ENCODE results near the gene NYAP1. TPM values are rescaled to one million over a fixed set of nuclear protein-coding genes. Genes with fewer than 3 reads are reported as not detected.
"Not testable (repeated sequence)": the region's sequence is repeated elsewhere in the genome, so short reads cannot be mapped to it uniquely, and the experiment has no call there.

The NYAP1 gene
- polyA plus RNA-seq, 2 donors: 0.32 to 1.3 TPM

- Histone ChIP-seq H3K36me3 (ENCODE audit: control insufficient read depth in 2 of 2, insufficient read depth in 2 of 2, low read length in 1 of 2) (no peaks in the 10 kb centered on the region), H3K4me3 (ENCODE audit: low read depth in 1 of 2, low read length in 2 of 2) (no peak overlapping the region), H3K27ac (ENCODE audit: low read depth in 2 of 2, low read length in 1 of 2) (no peak overlapping the region), H3K9me3 (ENCODE audit: control insufficient read depth in 2 of 2, insufficient read depth in 1 of 2, low read depth in 1 of 2, low read length in 1 of 2) (no peaks in the 10 kb centered on the region), H3K4me1 (ENCODE audit: control insufficient read depth in 2 of 2, insufficient read depth in 2 of 2, low read length in 1 of 2) (no peaks in the 10 kb centered on the region), H3K27me3 (ENCODE audit: control insufficient read depth in 1 of 2, insufficient read depth in 2 of 2, low read length in 2 of 2) (no peaks in the 10 kb centered on the region)
- 89 to 90% methylated on average over 11 of the region's 11 CpGs for WGBS, 2 donors
Measured at GRCh38 chr7:100441641-100442535, 41.8 kb upstream of the NYAP1 start.

- Histone ChIP-seq H3K9me3 (ENCODE audit: control insufficient read depth in 2 of 2, insufficient read depth in 1 of 2, low read depth in 1 of 2, low read length in 1 of 2) (no peaks in the 10 kb centered on the region), H3K27ac (ENCODE audit: low read depth in 2 of 2, low read length in 1 of 2) (no peak overlapping the region), H3K27me3 (ENCODE audit: control insufficient read depth in 1 of 2, insufficient read depth in 2 of 2, low read length in 2 of 2) (no peaks in the 10 kb centered on the region), H3K36me3 (ENCODE audit: control insufficient read depth in 2 of 2, insufficient read depth in 2 of 2, low read length in 1 of 2) (no peaks in the 10 kb centered on the region), H3K4me1 (ENCODE audit: control insufficient read depth in 2 of 2, insufficient read depth in 2 of 2, low read length in 1 of 2) (no peaks in the 10 kb centered on the region), H3K4me3 (ENCODE audit: low read depth in 1 of 2, low read length in 2 of 2) (no peak overlapping the region)
- WGBS, 2 donors: 89 to 93% methylated on average over 9 of the region's 9 CpGs
Measured at GRCh38 chr7:100443096-100443840, 40.5 kb upstream of the NYAP1 start.

GRCh38 chr7:100444311-100445278 is 39.1 kb upstream of the NYAP1 start:
- no peaks in the 10 kb centered on the region for H3K4me1 ChIP-seq (ENCODE audit: control insufficient read depth in 2 of 2, insufficient read depth in 2 of 2, low read length in 1 of 2)
- WGBS, 2 donors: 47 to 49% methylated on average over 14 of the region's 14 CpGs
- peak overlapping the region in 1 of 2 donors; percentile 63 for H3K27ac ChIP-seq (ENCODE audit: low read depth in 2 of 2, low read length in 1 of 2)
- H3K36me3 ChIP-seq (ENCODE audit: control insufficient read depth in 2 of 2, insufficient read depth in 2 of 2, low read length in 1 of 2): no peaks in the 10 kb centered on the region
- H3K9me3 ChIP-seq (ENCODE audit: control insufficient read depth in 2 of 2, insufficient read depth in 1 of 2, low read depth in 1 of 2, low read length in 1 of 2): no peaks in the 10 kb centered on the region
- no peak overlapping the region for H3K4me3 ChIP-seq (ENCODE audit: low read depth in 1 of 2, low read length in 2 of 2)
- no peaks in the 10 kb centered on the region for H3K27me3 ChIP-seq (ENCODE audit: control insufficient read depth in 1 of 2, insufficient read depth in 2 of 2, low read length in 2 of 2)

GRCh38 chr7:100446040-100446439 is 37.7 kb upstream of the NYAP1 start:
- no peak overlapping the region for H3K27ac ChIP-seq (ENCODE audit: low read depth in 2 of 2, low read length in 1 of 2)
- H3K27me3 ChIP-seq (ENCODE audit: control insufficient read depth in 1 of 2, insufficient read depth in 2 of 2, low read length in 2 of 2): no peaks in the 10 kb centered on the region
- H3K36me3 ChIP-seq (ENCODE audit: control insufficient read depth in 2 of 2, insufficient read depth in 2 of 2, low read length in 1 of 2): no peaks in the 10 kb centered on the region
- WGBS, 2 donors: 66 to 75% methylated on average over 2 of the region's 2 CpGs
- H3K4me3 ChIP-seq (ENCODE audit: low read depth in 1 of 2, low read length in 2 of 2): no peak overlapping the region
- H3K4me1 ChIP-seq (ENCODE audit: control insufficient read depth in 2 of 2, insufficient read depth in 2 of 2, low read length in 1 of 2): peaks cover 0 to 6% of the 10 kb centered on the region in 2 donors
- no peaks in the 10 kb centered on the region for H3K9me3 ChIP-seq (ENCODE audit: control insufficient read depth in 2 of 2, insufficient read depth in 1 of 2, low read depth in 1 of 2, low read length in 1 of 2)

GRCh38 chr7:100447363-100447762 is 36.4 kb upstream of the NYAP1 start:
- H3K27ac ChIP-seq (ENCODE audit: low read depth in 2 of 2, low read length in 1 of 2); H3K4me3 ChIP-seq (ENCODE audit: low read depth in 1 of 2, low read length in 2 of 2); H3K36me3 ChIP-seq (ENCODE audit: control insufficient read depth in 2 of 2, insufficient read depth in 2 of 2, low read length in 1 of 2); H3K4me1 ChIP-seq (ENCODE audit: control insufficient read depth in 2 of 2, insufficient read depth in 2 of 2, low read length in 1 of 2); H3K9me3 ChIP-seq (ENCODE audit: control insufficient read depth in 2 of 2, insufficient read depth in 1 of 2, low read depth in 1 of 2, low read length in 1 of 2); H3K27me3 ChIP-seq (ENCODE audit: control insufficient read depth in 1 of 2, insufficient read depth in 2 of 2, low read length in 2 of 2): not testable (repeated sequence)
- 99 to 100% methylated on average over 8 of the region's 8 CpGs for WGBS, 2 donors

- Histone ChIP-seq H3K4me3 (ENCODE audit: low read depth in 1 of 2, low read length in 2 of 2) (no peak overlapping the region), H3K4me1 (ENCODE audit: control insufficient read depth in 2 of 2, insufficient read depth in 2 of 2, low read length in 1 of 2) (peaks cover 0 to 6% of the 10 kb centered on the region in 2 donors), H3K27ac (ENCODE audit: low read depth in 2 of 2, low read length in 1 of 2) (no peak overlapping the region), H3K36me3 (ENCODE audit: control insufficient read depth in 2 of 2, insufficient read depth in 2 of 2, low read length in 1 of 2) (no peaks in the 10 kb centered on the region), H3K27me3 (ENCODE audit: control insufficient read depth in 1 of 2, insufficient read depth in 2 of 2, low read length in 2 of 2) (no peaks in the 10 kb centered on the region), H3K9me3 (ENCODE audit: control insufficient read depth in 2 of 2, insufficient read depth in 1 of 2, low read depth in 1 of 2, low read length in 1 of 2) (no peaks in the 10 kb centered on the region)
- 85 to 90% methylated on average over 13 of the region's 13 CpGs for WGBS, 2 donors
Measured at GRCh38 chr7:100449190-100449795, 34.4 kb upstream of the NYAP1 start.

- Histone ChIP-seq H3K4me3 (ENCODE audit: low read depth in 1 of 2, low read length in 2 of 2) (no peak overlapping the region), H3K9me3 (ENCODE audit: control insufficient read depth in 2 of 2, insufficient read depth in 1 of 2, low read depth in 1 of 2, low read length in 1 of 2) (no peaks in the 10 kb centered on the region), H3K27ac (ENCODE audit: low read depth in 2 of 2, low read length in 1 of 2) (no peak overlapping the region), H3K36me3 (ENCODE audit: control insufficient read depth in 2 of 2, insufficient read depth in 2 of 2, low read length in 1 of 2) (peaks cover 0 to 2% of the 10 kb centered on the region in 2 donors), H3K27me3 (ENCODE audit: control insufficient read depth in 1 of 2, insufficient read depth in 2 of 2, low read length in 2 of 2) (no peaks in the 10 kb centered on the region), H3K4me1 (ENCODE audit: control insufficient read depth in 2 of 2, insufficient read depth in 2 of 2, low read length in 1 of 2) (peaks cover 0 to 6% of the 10 kb centered on the region in 2 donors)
- 75 to 86% methylated on average over 3 of the region's 3 CpGs for WGBS, 2 donors
Measured at GRCh38 chr7:100452513-100452912, 31.2 kb upstream of the NYAP1 start.

- not testable (repeated sequence) for H3K4me3 ChIP-seq (ENCODE audit: low read depth in 1 of 2, low read length in 2 of 2)
- WGBS, 2 donors: 95 to 96% methylated on average over 8 of the region's 8 CpGs
Measured at GRCh38 chr7:100453854-100454253, 29.9 kb upstream of the NYAP1 start.

GRCh38 chr7:100455206-100455605 is 28.5 kb upstream of the NYAP1 start:
- no peak overlapping the region for H3K4me3 ChIP-seq (ENCODE audit: low read depth in 1 of 2, low read length in 2 of 2)
- H3K36me3 ChIP-seq (ENCODE audit: control insufficient read depth in 2 of 2, insufficient read depth in 2 of 2, low read length in 1 of 2): peaks cover 0 to 2% of the 10 kb centered on the region in 2 donors
- no peaks in the 10 kb centered on the region for H3K9me3 ChIP-seq (ENCODE audit: control insufficient read depth in 2 of 2, insufficient read depth in 1 of 2, low read depth in 1 of 2, low read length in 1 of 2)
- 81 to 83% methylated on average over 3 of the region's 3 CpGs for WGBS, 2 donors
- H3K27me3 ChIP-seq (ENCODE audit: control insufficient read depth in 1 of 2, insufficient read depth in 2 of 2, low read length in 2 of 2): no peaks in the 10 kb centered on the region
- no peak overlapping the region for H3K27ac ChIP-seq (ENCODE audit: low read depth in 2 of 2, low read length in 1 of 2)
- peaks cover 0 to 6% of the 10 kb centered on the region in 2 donors for H3K4me1 ChIP-seq (ENCODE audit: control insufficient read depth in 2 of 2, insufficient read depth in 2 of 2, low read length in 1 of 2)

More at GRCh38 chr7:100453854-100454253, 29.9 kb upstream of the NYAP1 start:
- not testable (repeated sequence) for H3K27ac ChIP-seq (ENCODE audit: low read depth in 2 of 2, low read length in 1 of 2); H3K36me3 ChIP-seq (ENCODE audit: control insufficient read depth in 2 of 2, insufficient read depth in 2 of 2, low read length in 1 of 2); H3K4me1 ChIP-seq (ENCODE audit: control insufficient read depth in 2 of 2, insufficient read depth in 2 of 2, low read length in 1 of 2); H3K27me3 ChIP-seq (ENCODE audit: control insufficient read depth in 1 of 2, insufficient read depth in 2 of 2, low read length in 2 of 2); H3K9me3 ChIP-seq (ENCODE audit: control insufficient read depth in 2 of 2, insufficient read depth in 1 of 2, low read depth in 1 of 2, low read length in 1 of 2)

All from esophagus (tissue), 2 donors.